Upper lobe of left lung (tissue), 4 donors: ENCODE measurements around the gene NKX2-1.
A peak's percentile ranks its signal among the peaks of the same experiment; 100 is the strongest.

Source experiments
- POLR2A ChIP-seq, 4 donors: fragments of 450-650 bp; IDR thresholded peaks; one replicate each; pipeline ENCODE4 v1.5.1; 2016 to 2017; ENCODE audit warnings: antibody characterized with exemption in 4 of 4, mild to moderate bottlenecking in 2 of 4
- POLR2AphosphoS5 ChIP-seq, 2 donors: sonication (generic); formaldehyde crosslinking; IDR thresholded peaks; one replicate each; pipeline ENCODE4 v1.5.1; 2017; ENCODE audit warnings: antibody characterized with exemption in 2 of 2

- TF ChIP-seq POLR2AphosphoS5 (IDR thresholded peaks at IDR 0.05) (no peak), POLR2A (IDR thresholded peaks at IDR 0.05) (peak in 1 of 4 donors; percentile 25)
Observed at GRCh38 chr14:36506732-36507614, 13.1 kb downstream of the NKX2-1 start.
